Measurements from ENCODE around the gene RAP1GDS1.

Gene RAP1GDS1

DNA sequence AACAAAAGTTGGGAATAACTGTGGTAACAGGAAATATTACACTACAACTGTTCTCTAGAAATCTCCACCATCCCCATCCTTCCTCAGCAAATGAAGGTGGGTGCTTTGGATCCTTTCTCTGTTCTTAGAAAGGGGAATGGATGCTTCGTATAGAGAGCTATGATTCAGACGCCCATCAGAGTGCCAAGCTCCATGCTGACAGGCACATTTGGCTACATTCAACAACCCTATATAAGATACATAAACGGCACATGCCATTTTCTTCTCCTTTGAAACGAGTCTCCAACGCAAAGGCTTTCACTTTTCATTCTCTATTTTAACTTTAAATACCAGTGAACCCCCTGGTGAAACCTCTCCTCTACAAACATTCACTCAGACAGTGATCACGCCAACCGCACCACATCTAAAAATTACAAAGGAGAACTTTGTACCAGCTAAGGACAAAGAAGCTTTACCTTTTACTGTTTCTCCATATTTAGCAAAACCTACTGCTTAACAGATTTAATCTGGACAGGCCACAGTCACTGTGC is 224.7 kb downstream of the RAP1GDS1 start:
- in situ Hi-C loops (cut with HindIII; ENCODE audit: low pct_unique_long_range_greater_than_20kb, low sequenced_read_pairs) = no loop called here

DNA sequence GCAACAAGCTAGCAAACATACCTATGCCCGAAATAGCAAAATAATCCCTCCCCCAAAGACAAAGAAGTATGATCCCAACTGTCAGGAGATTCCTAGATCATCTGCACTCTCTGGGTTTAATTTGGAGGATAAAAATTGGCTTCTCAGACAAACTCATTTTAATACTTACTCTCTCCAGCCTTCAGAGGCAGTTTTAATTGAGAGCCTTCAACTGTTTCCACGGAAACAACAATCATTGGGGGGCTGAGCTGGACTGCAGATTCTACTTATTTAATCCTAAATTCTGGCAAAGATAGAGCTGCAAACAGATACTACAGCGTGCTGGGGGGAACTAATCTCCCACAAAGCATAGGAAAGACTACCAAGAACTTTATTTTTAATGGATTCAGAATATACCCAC is 229.1 kb downstream of the RAP1GDS1 start:
- DNase-seq (ENCODE audit: low read depth in 1 of 2, low spot score in 1 of 2) = no peak
- in situ Hi-C loops (cut with HindIII; ENCODE audit: low pct_unique_long_range_greater_than_20kb, low sequenced_read_pairs) = no loop called here
- no peak for TF ChIP-seq JUND (IDR thresholded peaks at IDR 0.05; ENCODE audit: low read depth)

More for the DNA sequence above, 224.7 kb downstream of the RAP1GDS1 start:
- no peak for TF ChIP-seq JUND (IDR thresholded peaks at IDR 0.05; ENCODE audit: low read depth)
- DNase-seq (ENCODE audit: low read depth in 1 of 2, low spot score in 1 of 2) = no peak

DNA sequence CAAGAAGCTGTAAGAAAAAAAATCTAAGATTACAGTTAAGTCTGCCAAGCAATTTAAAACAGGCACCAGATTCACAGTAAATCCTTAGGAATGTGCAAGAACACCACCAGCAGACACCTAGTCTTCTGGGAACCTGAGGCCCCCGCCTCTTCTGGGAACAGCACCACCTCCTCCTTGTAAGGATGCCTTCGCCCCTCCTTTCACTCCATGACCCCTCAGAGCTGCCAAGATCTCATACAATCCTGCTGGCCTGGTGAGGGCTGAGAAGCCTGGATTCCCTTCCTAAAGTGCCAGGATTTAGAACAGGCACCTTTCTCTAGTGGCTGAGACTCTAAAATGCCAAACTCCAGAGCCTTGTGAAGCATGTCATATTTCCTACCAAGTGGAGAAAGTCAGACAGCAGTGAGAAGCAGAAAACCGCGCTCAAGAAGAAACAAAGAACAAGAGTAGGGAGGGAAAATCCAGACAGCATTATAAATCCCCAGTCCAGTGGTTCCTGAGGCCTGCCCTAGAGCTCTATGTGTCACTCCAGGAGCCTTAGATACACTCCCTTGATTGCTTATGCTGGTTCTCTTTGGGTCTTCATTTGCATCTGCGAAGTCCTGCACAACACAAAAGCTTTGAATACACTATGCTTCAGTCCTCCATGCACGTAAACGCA is 230.8 kb downstream of the RAP1GDS1 start:
- in situ Hi-C loops (cut with HindIII; ENCODE audit: low pct_unique_long_range_greater_than_20kb, low sequenced_read_pairs) = no loop called here
- DNase-seq (ENCODE audit: low read depth in 1 of 2, low spot score in 1 of 2) = no peak
- no peak for TF ChIP-seq JUND (IDR thresholded peaks at IDR 0.05; ENCODE audit: low read depth)

DNA sequence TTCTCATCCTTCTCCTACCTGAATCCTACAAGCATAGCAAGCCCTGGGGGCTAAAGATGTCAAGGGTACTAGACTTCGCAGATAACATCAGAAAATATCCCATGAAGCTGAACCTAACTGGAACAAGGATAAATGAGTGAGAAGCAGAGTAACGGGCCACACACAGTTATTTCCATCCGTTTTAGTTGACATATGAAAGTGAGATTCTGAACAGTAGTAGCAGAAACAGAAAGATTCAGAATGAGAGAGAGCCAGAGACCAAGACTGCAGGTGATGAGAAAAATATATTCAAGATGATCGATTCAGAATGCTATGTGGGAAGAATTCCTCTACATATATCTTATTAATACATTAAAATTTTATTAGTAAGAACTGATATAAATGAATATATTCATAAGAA is 232.1 kb downstream of the RAP1GDS1 start:
- in situ Hi-C loops (cut with HindIII; ENCODE audit: low pct_unique_long_range_greater_than_20kb, low sequenced_read_pairs) = no loop called here
- TF ChIP-seq JUND (IDR thresholded peaks at IDR 0.05; ENCODE audit: low read depth) = no peak
- no peak for DNase-seq (ENCODE audit: low read depth in 1 of 2, low spot score in 1 of 2)
